Skeletal muscle tissue (tissue), 4 donors: ENCODE results near the gene GOLGA3. TPM values are rescaled to one million over a fixed set of nuclear protein-coding genes. Genes with fewer than 3 reads are reported as not detected.
"Not testable (repeated sequence)": the region's sequence is repeated elsewhere in the genome, so short reads cannot be mapped to it uniquely, and the experiment has no call there.

Experiments used
- H3K27ac ChIP-seq: one replicate; pipeline ENCODE4 v1.7.0; 2013; ENCODE audit warnings: mild to moderate bottlenecking, low read depth, low read length, inconsistent platforms
- H3K27me3 ChIP-seq, 3 donors: one replicate each; pipeline ENCODE4 v1.7.0; 2013; ENCODE audit warnings: low read length in 3 of 3; ENCODE audit not compliant: control insufficient read depth in 3 of 3, insufficient read depth in 3 of 3
- H3K36me3 ChIP-seq, 3 donors: one replicate each; pipeline ENCODE4 v1.7.0; 2013; ENCODE audit warnings: low read length in 3 of 3; ENCODE audit not compliant: control insufficient read depth in 3 of 3, insufficient read depth in 3 of 3
- H3K4me1 ChIP-seq, 3 donors: one replicate each; pipeline ENCODE4 v1.7.0; 2013; ENCODE audit warnings: low read length in 3 of 3, mild to moderate bottlenecking in 3 of 3; ENCODE audit not compliant: control insufficient read depth in 3 of 3, insufficient read depth in 3 of 3
- H3K4me3 ChIP-seq, 3 donors: one replicate each; pipeline ENCODE4 v1.7.0; 2013; ENCODE audit warnings: low read length in 3 of 3
- H3K9ac ChIP-seq, 3 donors: one replicate each; pipeline ENCODE4 v1.7.0; 2013; ENCODE audit warnings: low read length in 3 of 3, mild to moderate bottlenecking in 3 of 3, moderate library complexity in 2 of 3, low read depth in 1 of 3
- H3K9me3 ChIP-seq, 3 donors: one replicate each; pipeline ENCODE4 v1.7.0; 2013; ENCODE audit warnings: low read length in 3 of 3; ENCODE audit not compliant: control insufficient read depth in 3 of 3
- total RNA-seq: library from RNA; depleted of rRNA; stranded (reverse); fragments of >200 nt; gene quantifications from one replicate; pipeline ENCODE4 v1.2.3, GENCODE V29; 2014
- donor health status: Osteomylitis.

GOLGA3 gene
- total RNA-seq, 1 donor from 2014 or later: 41.8 TPM

GRCh38 chr12:132847363-132848356 lies 19.0 kb upstream of the GOLGA3 start:
- no peak overlapping the region for H3K9ac ChIP-seq

GRCh38 chr12:132844681-132845080 lies 16.0 kb upstream of the GOLGA3 start:
- not testable (repeated sequence) for H3K4me1 ChIP-seq, H3K27ac ChIP-seq, H3K4me3 ChIP-seq, H3K9ac ChIP-seq, H3K27me3 ChIP-seq, H3K9me3 ChIP-seq
- peaks cover 38 to 56% (median 44%) of the 10 kb centered on the region in 3 donors for H3K36me3 ChIP-seq

More at GRCh38 chr12:132847363-132848356, 19.0 kb upstream of the GOLGA3 start:
- H3K9me3 ChIP-seq: no peaks in the 10 kb centered on the region
- H3K27ac ChIP-seq: no peak overlapping the region
- H3K36me3 ChIP-seq: peaks cover 41 to 54% (median 50%) of the 10 kb centered on the region in 3 donors
- H3K27me3 ChIP-seq: no peaks in the 10 kb centered on the region
- no peak overlapping the region for H3K4me3 ChIP-seq
- H3K4me1 ChIP-seq: no peaks in the 10 kb centered on the region

GRCh38 chr12:132842449-132843045 lies 13.9 kb upstream of the GOLGA3 start:
- H3K9me3 ChIP-seq: no peaks in the 10 kb centered on the region
- no peaks in the 10 kb centered on the region for H3K27me3 ChIP-seq
- no peak overlapping the region for H3K9ac ChIP-seq
- H3K4me1 ChIP-seq: no peaks in the 10 kb centered on the region
- no peak overlapping the region for H3K27ac ChIP-seq
- H3K4me3 ChIP-seq: no peak overlapping the region
- H3K36me3 ChIP-seq: peaks cover 30 to 51% (median 38%) of the 10 kb centered on the region in 3 donors

- Histone ChIP-seq H3K4me1 (no peaks in the 10 kb centered on the region), H3K36me3 (peaks cover 23 to 43% (median 29%) of the 10 kb centered on the region in 3 donors), H3K27me3 (no peaks in the 10 kb centered on the region), H3K9me3 (no peaks in the 10 kb centered on the region), H3K9ac (no peak overlapping the region), H3K27ac (no peak overlapping the region), H3K4me3 (no peak overlapping the region)
Measured at GRCh38 chr12:132841151-132841550, 12.5 kb upstream of the GOLGA3 start.

GRCh38 chr12:132840536-132840935 lies 11.9 kb upstream of the GOLGA3 start:
- H3K9ac ChIP-seq: no peak overlapping the region
- peaks cover 23 to 38% (median 23%) of the 10 kb centered on the region in 3 donors for H3K36me3 ChIP-seq
- H3K4me1 ChIP-seq: no peaks in the 10 kb centered on the region
- H3K4me3 ChIP-seq: no peak overlapping the region
- no peak overlapping the region for H3K27ac ChIP-seq
- H3K9me3 ChIP-seq: no peaks in the 10 kb centered on the region
- no peaks in the 10 kb centered on the region for H3K27me3 ChIP-seq

- Histone ChIP-seq H3K27me3 (no peaks in the 10 kb centered on the region), H3K27ac (no peak overlapping the region), H3K9me3 (no peaks in the 10 kb centered on the region), H3K36me3 (peaks cover 23 to 37% (median 23%) of the 10 kb centered on the region in 3 donors), H3K4me3 (no peak overlapping the region), H3K9ac (no peak overlapping the region), H3K4me1 (no peaks in the 10 kb centered on the region)
Measured at GRCh38 chr12:132839558-132840235, 11.0 kb upstream of the GOLGA3 start.

GRCh38 chr12:132838410-132839080 lies 9.9 kb upstream of the GOLGA3 start:
- Histone ChIP-seq H3K4me1 (no peaks in the 10 kb centered on the region), H3K27me3 (no peaks in the 10 kb centered on the region), H3K27ac (peak overlapping the region; percentile 47), H3K9ac (peak overlapping the region in 1 of 3 donors; percentile 16), H3K9me3 (no peaks in the 10 kb centered on the region), H3K4me3 (no peak overlapping the region), H3K36me3 (peaks cover 19 to 33% (median 23%) of the 10 kb centered on the region in 3 donors)

- Histone ChIP-seq H3K9me3 (no peaks in the 10 kb centered on the region), H3K4me1 (no peaks in the 10 kb centered on the region), H3K27ac (peak overlapping the region; percentile 47), H3K27me3 (no peaks in the 10 kb centered on the region), H3K9ac (no peak overlapping the region), H3K4me3 (no peak overlapping the region), H3K36me3 (peaks cover 16 to 30% (median 21%) of the 10 kb centered on the region in 3 donors)
Measured at GRCh38 chr12:132837693-132838409, 9.2 kb upstream of the GOLGA3 start.

GRCh38 chr12:132836795-132837331 lies 8.2 kb upstream of the GOLGA3 start:
- H3K27me3 ChIP-seq: no peaks in the 10 kb centered on the region
- no peak overlapping the region for H3K27ac ChIP-seq
- H3K9ac ChIP-seq: no peak overlapping the region
- H3K9me3 ChIP-seq: no peaks in the 10 kb centered on the region
- no peak overlapping the region for H3K4me3 ChIP-seq
- peaks cover 12 to 22% (median 13%) of the 10 kb centered on the region in 3 donors for H3K36me3 ChIP-seq
- H3K4me1 ChIP-seq: no peaks in the 10 kb centered on the region
